IPS DF 4.7 (cell line): ENCODE measurements around the gene MORN1.
"Not testable (repeated sequence)": the region's sequence is repeated elsewhere in the genome, so short reads cannot be mapped to it uniquely, and the experiment has no call there.

ENCODE experiments used
- DNase-seq: peaks from one replicate; pipeline ENCODE4 v3.0.0-alpha.2; 2013; ENCODE audit warnings: low spot score; ENCODE audit errors: extremely low read depth

MORN1 gene

GRCh38 chr1:2391041-2391930, at the start of gene MORN1, which contains the start of gene RER1:
Gene MORN1 (minus strand): TSS chr1:2391554. CDS start chr1:2391533, 21 bp downstream.
Gene RER1 (plus strand): TSS chr1:2391841. CDS start chr1:2395791, 3,950 bp downstream.
- peak; percentile 86 for DNase-seq

- not testable (repeated sequence) for DNase-seq
Measured at GRCh38 chr1:2440346-2440745, 49.0 kb upstream of the MORN1 start.

GRCh38 chr1:2439369-2439768, 48.0 kb upstream of the MORN1 start:
- no peak for DNase-seq

GRCh38 chr1:2438641-2439040, 47.3 kb upstream of the MORN1 start:
- DNase-seq = no peak

- no peak for DNase-seq
Measured at GRCh38 chr1:2438038-2438437, 46.7 kb upstream of the MORN1 start.

GRCh38 chr1:2437617-2438016, 46.3 kb upstream of the MORN1 start:
- no peak for DNase-seq

- no peak for DNase-seq
Measured at GRCh38 chr1:2436876-2437275, 45.5 kb upstream of the MORN1 start.

- no peak for DNase-seq
Measured at GRCh38 chr1:2435746-2436355, 44.5 kb upstream of the MORN1 start.

GRCh38 chr1:2435091-2435490, 43.7 kb upstream of the MORN1 start:
- DNase-seq = no peak

GRCh38 chr1:2433936-2434655, 42.7 kb upstream of the MORN1 start:
- no peak for DNase-seq

- no peak for DNase-seq
Measured at GRCh38 chr1:2433196-2433595, 41.8 kb upstream of the MORN1 start.

- DNase-seq = no peak
Measured at GRCh38 chr1:2432441-2432844, 41.1 kb upstream of the MORN1 start.

- DNase-seq = no peak
Measured at GRCh38 chr1:2431518-2431917, 40.2 kb upstream of the MORN1 start.

- no peak for DNase-seq
Measured at GRCh38 chr1:2431103-2431502, 39.7 kb upstream of the MORN1 start.

- no peak for DNase-seq
Measured at GRCh38 chr1:2430592-2430973, 39.2 kb upstream of the MORN1 start.

- no peak for DNase-seq
Measured at GRCh38 chr1:2429780-2430591, 38.6 kb upstream of the MORN1 start.

GRCh38 chr1:2428490-2428889, 37.1 kb upstream of the MORN1 start:
- DNase-seq = no peak

GRCh38 chr1:2427976-2428375, 36.6 kb upstream of the MORN1 start:
- no peak for DNase-seq

GRCh38 chr1:2427051-2427450, 35.7 kb upstream of the MORN1 start:
- no peak for DNase-seq

- no peak for DNase-seq
Measured at GRCh38 chr1:2426540-2426939, 35.2 kb upstream of the MORN1 start.

- DNase-seq = no peak
Measured at GRCh38 chr1:2425892-2426291, 34.5 kb upstream of the MORN1 start.
